ENCODE data around the gene CLCN3. TPM values are rescaled to one million over a fixed set of nuclear protein-coding genes. Genes with fewer than 3 reads are reported as not detected.

The CLCN3 gene
- total RNA-seq, 1 donor from 2014 or later = 46.9 TPM

Other genes starting within 250 kb of the CLCN3 start
- gene NEK1, start 8.0 kb upstream of the CLCN3 start, total RNA-seq (ENCODE audit: insufficient read depth, low replicate concordance) = 23.4 TPM
- 28.6 TPM for gene HPF1, start 137.4 kb downstream of the CLCN3 start, total RNA-seq (ENCODE audit: insufficient read depth, low replicate concordance)